Thyroid gland (tissue), 4 donors: ENCODE measurements around the gene VIL1. TPM values are rescaled to one million over a fixed set of nuclear protein-coding genes. Genes with fewer than 3 reads are reported as not detected.

Experiments
- DNase-seq, 2 donors: peaks; one replicate each; pipeline ENCODE4 v3.0.0-alpha.2; 2019
- H3K27ac ChIP-seq, 3 donors: fragments of 200-600 bp; sonication (generic); 1 replicate in 2 of 3; 2 replicates in 1 of 3; pipeline ENCODE4 v1.5.1; 2016 to 2019; ENCODE audit warnings: mild to moderate bottlenecking in 1 of 3, moderate library complexity in 1 of 3
- H3K27me3 ChIP-seq: fragments of 200-600 bp; sonication (generic); one replicate; pipeline ENCODE4 v1.5.1; 2019
- H3K36me3 ChIP-seq, 2 donors: fragments of 200-600 bp; sonication (generic); one replicate each; pipeline ENCODE4 v1.5.1; 2016 to 2019
- H3K4me1 ChIP-seq, 2 donors: fragments of 200-600 bp; sonication (generic); one replicate each; pipeline ENCODE4 v1.5.1; 2017 to 2019
- H3K4me3 ChIP-seq, 3 donors: fragments of 200-600 bp; sonication (generic); replicated peaks in 1 of 3; 1 replicate in 2 of 3; 2 replicates in 1 of 3; pipeline ENCODE4 v1.5.1; 2016; ENCODE audit warnings: mild to moderate bottlenecking in 1 of 3
- H3K9me3 ChIP-seq: fragments of 200-600 bp; sonication (generic); one replicate; pipeline ENCODE4 v1.5.1; 2017
- POLR2A ChIP-seq, 2 donors: fragments of 450-650 bp; IDR thresholded peaks; one replicate each; pipeline ENCODE4 v1.6.1; 2017; ENCODE audit warnings: antibody characterized with exemption in 2 of 2, mild to moderate bottlenecking in 2 of 2, moderate library complexity in 1 of 2
- WGBS, 2 donors: methylation state at CpG; one replicate each; pipeline ENCODE4 v1.1.5; 2017; 5-methylcytosine and 5-hydroxymethylcytosine counted together
- intact Hi-C: fragments of 100-400 bp; cut with DNase I; formaldehyde crosslinking; loops from one replicate; pipeline ENCODE4 v1.15.1; 2023
- total RNA-seq, 4 donors: library from RNA; depleted of rRNA; stranded (reverse); fragments of >200 nt; gene quantifications; one replicate each; pipeline ENCODE4 v1.2.3, GENCODE V29; 2016
- TF ChIP-seq, protein P1 (sequence below), 6 experiments: fragments of 200-600 bp in 3 of 6; fragments of 450-650 bp in 3 of 6; sonication (generic) in 3 of 6; IDR thresholded peaks; one replicate each; pipeline ENCODE4 v1.5.1; 2016 to 2019; ENCODE audit warnings: antibody characterized with exemption in 6 of 6, mild to moderate bottlenecking in 2 of 6, inconsistent platforms in 1 of 6, moderate library complexity in 1 of 6

The VIL1 gene
- total RNA-seq, 4 donors from 2014 or later: not detected

DNA sequence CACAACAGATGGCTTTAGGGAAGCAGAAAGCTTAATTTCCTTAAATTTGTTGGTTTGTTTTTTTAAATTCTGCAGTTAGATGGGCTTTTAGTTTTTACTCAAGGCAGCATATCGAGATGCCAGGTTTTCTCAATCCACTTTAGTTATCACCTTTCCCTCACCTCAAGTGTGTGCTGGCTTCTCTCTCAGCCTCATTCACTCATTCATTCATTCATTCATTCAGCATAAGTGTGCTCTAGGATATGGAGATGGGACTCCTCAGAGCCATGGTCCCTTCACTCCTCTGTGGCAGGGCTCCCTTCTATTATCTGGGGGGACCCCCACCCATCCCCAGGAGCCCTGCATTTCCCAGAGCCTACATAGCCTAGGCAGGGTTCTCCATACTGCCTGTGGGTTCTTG is 19.0 kb downstream of the VIL1 start:
- Histone ChIP-seq H3K36me3 (no peaks in the 10 kb centered on the region), H3K4me3 (no peak overlapping the region), H3K4me1 (no peaks in the 10 kb centered on the region), H3K9me3 (no peaks in the 10 kb centered on the region), H3K27me3 (no peaks in the 10 kb centered on the region), H3K27ac (no peak overlapping the region)
- intact Hi-C loops: no loop called here
- TF ChIP-seq POLR2A (IDR thresholded peaks at IDR 0.05): no peak
- TF ChIP-seq, protein P1, sequence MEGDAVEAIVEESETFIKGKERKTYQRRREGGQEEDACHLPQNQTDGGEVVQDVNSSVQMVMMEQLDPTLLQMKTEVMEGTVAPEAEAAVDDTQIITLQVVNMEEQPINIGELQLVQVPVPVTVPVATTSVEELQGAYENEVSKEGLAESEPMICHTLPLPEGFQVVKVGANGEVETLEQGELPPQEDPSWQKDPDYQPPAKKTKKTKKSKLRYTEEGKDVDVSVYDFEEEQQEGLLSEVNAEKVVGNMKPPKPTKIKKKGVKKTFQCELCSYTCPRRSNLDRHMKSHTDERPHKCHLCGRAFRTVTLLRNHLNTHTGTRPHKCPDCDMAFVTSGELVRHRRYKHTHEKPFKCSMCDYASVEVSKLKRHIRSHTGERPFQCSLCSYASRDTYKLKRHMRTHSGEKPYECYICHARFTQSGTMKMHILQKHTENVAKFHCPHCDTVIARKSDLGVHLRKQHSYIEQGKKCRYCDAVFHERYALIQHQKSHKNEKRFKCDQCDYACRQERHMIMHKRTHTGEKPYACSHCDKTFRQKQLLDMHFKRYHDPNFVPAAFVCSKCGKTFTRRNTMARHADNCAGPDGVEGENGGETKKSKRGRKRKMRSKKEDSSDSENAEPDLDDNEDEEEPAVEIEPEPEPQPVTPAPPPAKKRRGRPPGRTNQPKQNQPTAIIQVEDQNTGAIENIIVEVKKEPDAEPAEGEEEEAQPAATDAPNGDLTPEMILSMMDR (IDR thresholded peaks at IDR 0.05): no peak
- WGBS, 2 donors: 92 to 93% methylated on average over 1 of the region's 1 CpG
- no peak for DNase-seq

DNA sequence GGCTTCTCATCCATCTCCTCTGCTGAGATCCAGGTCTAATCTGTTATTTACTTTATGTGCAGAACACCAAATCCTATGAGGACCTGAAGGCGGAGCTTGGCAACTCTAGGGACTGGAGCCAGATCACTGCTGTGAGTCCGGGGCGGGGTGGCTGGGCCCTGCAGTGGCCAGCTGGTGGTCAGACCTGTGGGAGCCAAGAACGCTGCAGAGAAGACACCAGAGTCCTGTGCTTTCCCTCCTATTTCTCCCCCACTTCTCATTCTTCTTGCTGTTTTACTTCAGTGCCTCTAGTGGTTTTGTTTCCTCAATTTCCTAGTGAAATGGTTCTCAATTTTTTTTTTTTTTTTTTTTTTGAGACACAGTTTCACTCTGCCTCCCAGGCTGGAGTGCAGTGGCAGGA is 19.7 kb downstream of the VIL1 start:
- Histone ChIP-seq H3K27me3 (no peaks in the 10 kb centered on the region), H3K4me1 (no peaks in the 10 kb centered on the region), H3K4me3 (no peak overlapping the region), H3K36me3 (no peaks in the 10 kb centered on the region), H3K27ac (no peak overlapping the region), H3K9me3 (no peaks in the 10 kb centered on the region)
- TF ChIP-seq, protein P1 (IDR thresholded peaks at IDR 0.05): no peak
- TF ChIP-seq POLR2A (IDR thresholded peaks at IDR 0.05): no peak
- DNase-seq: peak; percentile 23 to 29
- intact Hi-C loops: no loop called here
- WGBS, 2 donors: 54% methylated on average over 4 of the region's 4 CpGs

DNA sequence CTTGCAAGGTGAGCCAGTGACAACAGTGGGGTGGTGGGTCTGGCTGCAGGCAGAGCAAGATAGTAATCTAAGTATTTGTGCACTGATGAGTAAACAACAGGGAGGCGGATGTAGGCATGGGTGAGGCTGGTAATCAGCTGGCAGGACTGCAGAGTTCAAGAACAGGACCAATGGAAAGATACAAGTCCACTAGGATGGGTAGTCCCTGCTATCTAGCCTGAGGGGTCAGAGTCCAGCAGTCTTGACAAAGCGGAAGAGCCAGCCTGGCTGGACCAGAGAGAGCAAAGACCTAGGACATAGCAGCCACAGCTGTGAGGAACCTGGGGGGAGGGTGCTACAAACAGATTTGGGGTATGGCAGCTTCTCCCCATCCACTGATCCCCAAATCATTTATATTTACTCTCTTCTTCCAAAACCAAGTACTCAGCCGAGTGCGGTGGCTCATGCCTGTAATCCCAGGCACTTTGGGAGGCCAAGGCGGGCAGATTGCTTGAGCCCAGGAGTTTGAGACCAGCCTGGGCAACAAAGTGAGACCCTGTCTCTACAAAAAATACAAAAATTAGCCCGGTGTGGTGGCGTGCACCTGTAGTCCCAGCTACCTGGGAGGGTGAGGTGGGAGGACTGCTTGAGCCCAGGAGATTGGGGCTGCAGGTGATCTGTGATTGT is 25.9 kb downstream of the VIL1 start:
- Histone ChIP-seq H3K27ac (no peak overlapping the region), H3K9me3 (no peaks in the 10 kb centered on the region), H3K4me3 (no peak overlapping the region), H3K27me3 (no peaks in the 10 kb centered on the region), H3K36me3 (peaks cover 0 to 4% of the 10 kb centered on the region in 2 donors), H3K4me1 (no peaks in the 10 kb centered on the region)
- no peak for DNase-seq
- 97 to 99% methylated on average over 7 of the region's 7 CpGs for WGBS, 2 donors
- TF ChIP-seq POLR2A (IDR thresholded peaks at IDR 0.05): no peak
- TF ChIP-seq, protein P1 (IDR thresholded peaks at IDR 0.05): no peak
- intact Hi-C loops: no loop called here

DNA sequence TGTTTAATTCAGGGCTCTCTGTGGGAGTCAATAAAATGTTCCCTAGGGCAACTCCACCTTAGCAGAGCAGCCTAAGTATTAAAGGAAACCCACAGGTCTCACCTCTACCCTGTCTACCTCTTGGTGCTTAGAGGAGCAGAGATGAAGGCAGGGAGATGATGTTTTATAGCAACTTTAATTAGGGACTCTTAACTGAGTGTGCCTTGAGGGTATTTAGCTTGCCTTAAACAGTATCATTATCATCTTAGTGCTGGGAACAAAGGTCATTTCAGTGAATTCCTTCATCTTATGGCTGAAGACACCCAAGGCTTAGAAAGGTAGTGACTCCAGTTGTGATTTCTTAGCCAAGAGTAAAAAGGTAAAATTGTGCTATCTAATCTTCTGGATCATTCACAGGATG is 26.7 kb downstream of the VIL1 start:
- peaks cover 0 to 6% of the 10 kb centered on the region in 2 donors for H3K36me3 ChIP-seq
- no peak for TF ChIP-seq POLR2A (IDR thresholded peaks at IDR 0.05)

DNA sequence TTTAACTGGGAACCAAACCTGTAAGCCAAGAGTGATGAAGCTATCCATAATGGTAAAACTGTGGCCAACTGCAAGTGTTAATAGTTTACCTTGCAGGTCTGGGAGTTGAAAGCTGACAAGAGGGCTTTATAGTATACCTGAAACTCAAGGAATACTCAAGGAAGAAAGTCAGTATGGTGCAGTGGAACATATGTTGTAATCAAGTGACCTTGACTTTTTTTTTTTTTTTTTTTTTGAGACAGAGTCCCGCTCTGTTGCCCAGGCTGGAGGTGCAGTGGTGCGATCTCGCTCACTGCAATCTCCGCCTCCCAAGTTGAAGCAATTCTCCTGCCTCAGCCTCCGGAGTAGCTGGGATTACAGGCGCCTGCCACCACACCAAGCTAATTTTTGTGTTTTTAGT is 27.6 kb downstream of the VIL1 start:
- Histone ChIP-seq H3K36me3 (peaks cover 0 to 6% of the 10 kb centered on the region in 2 donors), H3K4me1 (no peaks in the 10 kb centered on the region), H3K27ac (no peak overlapping the region), H3K9me3 (no peaks in the 10 kb centered on the region), H3K27me3 (no peaks in the 10 kb centered on the region), H3K4me3 (no peak overlapping the region)
- 92 to 96% methylated on average over 6 of the region's 6 CpGs for WGBS, 2 donors
- intact Hi-C loops: no loop called here
- DNase-seq: no peak
- TF ChIP-seq POLR2A (IDR thresholded peaks at IDR 0.05): no peak
- TF ChIP-seq, protein P1 (IDR thresholded peaks at IDR 0.05): no peak

More for the DNA sequence above, 26.7 kb downstream of the VIL1 start:
- no peaks in the 10 kb centered on the region for H3K4me1 ChIP-seq
- no peak for DNase-seq
- H3K27ac ChIP-seq: no peak overlapping the region
- intact Hi-C loops: no loop called here
- no peak overlapping the region for H3K4me3 ChIP-seq
- H3K27me3 ChIP-seq: no peaks in the 10 kb centered on the region
- H3K9me3 ChIP-seq: no peaks in the 10 kb centered on the region
